SK-N-SH treated with all-trans-retinoic acid at 6 μM for 48 hours (cell line): Measurements from ENCODE around the gene ACOXL.

Source experiments
- ATAC-seq: fragments of 200-7000 bp; cut with Tn5 transposase; 3 replicates; pipeline ENCODE4 v1.9.1; 2020; ENCODE audit warnings: mild to moderate bottlenecking, moderate library complexity
- ARNTL ChIP-seq: fragments of 450-650 bp; formaldehyde crosslinking; IDR thresholded peaks from 2 replicates; pipeline ENCODE4 v1.5.0; 2020; ENCODE audit warnings: low read depth, mild to moderate bottlenecking, moderate library complexity, borderline replicate concordance
- BACH2 ChIP-seq: fragments of 250-450 bp; sonication (Bioruptor Pico); IDR thresholded peaks from 2 replicates; pipeline ENCODE4 v1.9.0; 2021; ENCODE audit warnings: mild to moderate bottlenecking, borderline replicate concordance
- CSDC2 ChIP-seq: fragments of 250-450 bp; sonication (Bioruptor Pico); IDR thresholded peaks from 2 replicates; pipeline ENCODE4 v1.5.0; 2020; ENCODE audit warnings: mild to moderate bottlenecking, moderate library complexity
- ESRRG ChIP-seq: fragments of 250-450 bp; sonication (Bioruptor Pico); IDR thresholded peaks from 2 replicates; pipeline ENCODE4 v1.6.1; 2021; ENCODE audit warnings: mild to moderate bottlenecking
- GLIS3 ChIP-seq: fragments of 250-450 bp; sonication (Bioruptor Pico); IDR thresholded peaks from 2 replicates; pipeline ENCODE4 v1.5.0; 2020; ENCODE audit warnings: mild to moderate bottlenecking, moderate library complexity
- OSR1 ChIP-seq: fragments of 250-450 bp; sonication (Bioruptor Pico); IDR thresholded peaks from 2 replicates; pipeline ENCODE4 v1.8.0; 2022; ENCODE audit warnings: moderate library complexity, mild to moderate bottlenecking, inconsistent platforms
- PPARA ChIP-seq: fragments of 250-450 bp; sonication (Bioruptor Pico); IDR thresholded peaks from 2 replicates; pipeline ENCODE4 v1.5.0; 2020; ENCODE audit warnings: mild to moderate bottlenecking, borderline replicate concordance
- RARB ChIP-seq: fragments of 250-450 bp; sonication (Bioruptor Pico); IDR thresholded peaks from 2 replicates; pipeline ENCODE4 v1.8.0; 2021; ENCODE audit warnings: mild to moderate bottlenecking, moderate library complexity
- SNAI2 ChIP-seq: fragments of 250-450 bp; sonication (Bioruptor Pico); IDR thresholded peaks from 2 replicates; pipeline ENCODE4 v1.5.0; 2020; ENCODE audit warnings: mild to moderate bottlenecking, moderate library complexity
- TCF4 ChIP-seq: fragments of 250-450 bp; sonication (Bioruptor Pico); IDR thresholded peaks from 2 replicates; pipeline ENCODE4 v1.8.0; 2021; ENCODE audit warnings: mild to moderate bottlenecking, moderate library complexity, borderline replicate concordance
- TOX ChIP-seq: fragments of 250-450 bp; sonication (Bioruptor Pico); IDR thresholded peaks from 2 replicates; pipeline ENCODE4 v1.8.0; 2021; ENCODE audit warnings: mild to moderate bottlenecking, moderate library complexity, borderline replicate concordance
- ZC3H10 ChIP-seq: fragments of 250-450 bp; sonication (Bioruptor Pico); IDR thresholded peaks from 2 replicates; pipeline ENCODE4 v1.5.1; 2021; ENCODE audit warnings: mild to moderate bottlenecking, moderate library complexity
- ZFP30 ChIP-seq: fragments of 450-650 bp; formaldehyde crosslinking; IDR thresholded peaks from 2 replicates; pipeline ENCODE4 v1.5.0; 2022; ENCODE audit warnings: mild to moderate bottlenecking, moderate library complexity
- ZNF565 ChIP-seq: fragments of 450-650 bp; formaldehyde crosslinking; conservative IDR thresholded peaks from 2 replicates; pipeline ENCODE4 v1.5.0; 2020; ENCODE audit warnings: low read depth, mild to moderate bottlenecking, moderate library complexity
- ZNF8 ChIP-seq: fragments of 450-650 bp; formaldehyde crosslinking; IDR thresholded peaks from 2 replicates; pipeline ENCODE4 v1.5.0; 2020; ENCODE audit warnings: mild to moderate bottlenecking, moderate library complexity
- TF ChIP-seq, protein P1 (sequence below): fragments of 250-450 bp; sonication (Bioruptor Pico); IDR thresholded peaks from 2 replicates; pipeline ENCODE4 v1.5.1; 2021; ENCODE audit warnings: mild to moderate bottlenecking, moderate library complexity
- TF ChIP-seq, protein P2 (sequence below): fragments of 250-450 bp; sonication (Bioruptor Pico); IDR thresholded peaks from 2 replicates; pipeline ENCODE4 v1.5.1; 2020; ENCODE audit warnings: low read depth, mild to moderate bottlenecking, moderate library complexity
- TF ChIP-seq, protein P3 (sequence below): fragments of 250-450 bp; sonication (Bioruptor Pico); IDR thresholded peaks from 2 replicates; pipeline ENCODE4 v1.5.0; 2020; ENCODE audit warnings: mild to moderate bottlenecking, moderate library complexity
- TF ChIP-seq, protein P4 (sequence below): fragments of 250-450 bp; sonication (Bioruptor Pico); IDR thresholded peaks from 2 replicates; pipeline ENCODE4 v1.8.0; 2021; ENCODE audit warnings: low read depth, mild to moderate bottlenecking, moderate library complexity, borderline replicate concordance
- TF ChIP-seq, protein P5 (sequence below): fragments of 250-450 bp; sonication (Bioruptor Pico); IDR thresholded peaks from 2 replicates; pipeline ENCODE4 v1.8.0; 2020; ENCODE audit warnings: mild to moderate bottlenecking, moderate library complexity, borderline replicate concordance

The ACOXL gene

DNA sequence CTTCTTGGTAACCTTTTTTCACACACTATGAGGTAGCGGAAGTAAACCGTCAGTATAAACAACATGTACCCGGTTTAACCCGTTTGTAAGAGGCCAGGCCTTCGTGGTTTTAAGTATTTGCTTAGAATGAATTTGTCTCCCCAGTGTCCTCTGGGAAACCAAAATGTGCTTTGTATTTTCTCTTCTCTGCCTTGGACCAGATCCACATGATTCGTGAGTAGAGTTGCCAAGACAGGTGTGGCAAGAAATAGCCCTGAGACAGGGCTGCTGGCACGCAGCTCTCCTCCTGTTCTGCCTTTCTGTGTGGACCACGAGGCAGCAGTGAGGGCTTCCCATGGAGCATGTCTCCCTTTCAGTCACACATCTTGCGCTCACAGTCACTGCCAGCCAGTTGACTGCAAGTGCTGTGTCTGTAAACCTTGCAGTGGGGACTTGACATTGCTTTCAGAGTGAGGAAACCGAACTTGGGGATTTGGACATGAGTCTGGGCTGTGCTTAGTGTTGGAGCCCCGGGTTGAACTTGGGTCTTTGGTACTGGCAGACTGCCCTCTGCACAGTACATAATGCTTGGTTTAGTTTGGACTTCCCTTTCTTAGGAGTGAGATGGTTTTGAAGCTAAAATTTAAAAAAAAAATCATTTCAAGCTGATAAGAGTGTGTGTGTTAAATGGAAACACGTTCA, 407.4 kb downstream of the ACOXL start:
- ATAC-seq = no peak
- no peak for TF ChIP-seq PPARA (CRISPR knock-in tag)
- no peak for TF ChIP-seq ZC3H10 (CRISPR knock-in tag)
- TF ChIP-seq, protein P1, sequence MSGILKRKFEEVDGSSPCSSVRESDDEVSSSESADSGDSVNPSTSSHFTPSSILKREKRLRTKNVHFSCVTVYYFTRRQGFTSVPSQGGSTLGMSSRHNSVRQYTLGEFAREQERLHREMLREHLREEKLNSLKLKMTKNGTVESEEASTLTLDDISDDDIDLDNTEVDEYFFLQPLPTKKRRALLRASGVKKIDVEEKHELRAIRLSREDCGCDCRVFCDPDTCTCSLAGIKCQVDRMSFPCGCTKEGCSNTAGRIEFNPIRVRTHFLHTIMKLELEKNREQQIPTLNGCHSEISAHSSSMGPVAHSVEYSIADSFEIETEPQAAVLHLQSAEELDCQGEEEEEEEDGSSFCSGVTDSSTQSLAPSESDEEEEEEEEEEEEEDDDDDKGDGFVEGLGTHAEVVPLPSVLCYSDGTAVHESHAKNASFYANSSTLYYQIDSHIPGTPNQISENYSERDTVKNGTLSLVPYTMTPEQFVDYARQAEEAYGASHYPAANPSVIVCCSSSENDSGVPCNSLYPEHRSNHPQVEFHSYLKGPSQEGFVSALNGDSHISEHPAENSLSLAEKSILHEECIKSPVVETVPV (CRISPR knock-in tag) = no peak
- TF ChIP-seq RARB (CRISPR knock-in tag) = no peak
- no peak for TF ChIP-seq GLIS3 (CRISPR knock-in tag)
- TF ChIP-seq, protein P2, sequence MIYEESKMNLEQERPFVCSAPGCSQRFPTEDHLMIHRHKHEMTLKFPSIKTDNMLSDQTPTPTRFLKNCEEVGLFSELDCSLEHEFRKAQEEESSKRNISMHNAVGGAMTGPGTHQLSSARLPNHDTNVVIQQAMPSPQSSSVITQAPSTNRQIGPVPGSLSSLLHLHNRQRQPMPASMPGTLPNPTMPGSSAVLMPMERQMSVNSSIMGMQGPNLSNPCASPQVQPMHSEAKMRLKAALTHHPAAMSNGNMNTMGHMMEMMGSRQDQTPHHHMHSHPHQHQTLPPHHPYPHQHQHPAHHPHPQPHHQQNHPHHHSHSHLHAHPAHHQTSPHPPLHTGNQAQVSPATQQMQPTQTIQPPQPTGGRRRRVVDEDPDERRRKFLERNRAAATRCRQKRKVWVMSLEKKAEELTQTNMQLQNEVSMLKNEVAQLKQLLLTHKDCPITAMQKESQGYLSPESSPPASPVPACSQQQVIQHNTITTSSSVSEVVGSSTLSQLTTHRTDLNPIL = no peak
- TF ChIP-seq TOX (CRISPR knock-in tag) = no peak
- no peak for TF ChIP-seq ZNF8 (CRISPR knock-in tag)
- TF ChIP-seq TCF4 (CRISPR knock-in tag) = no peak
- TF ChIP-seq ZNF565 (CRISPR knock-in tag) = no peak
- no peak for TF ChIP-seq ARNTL (CRISPR knock-in tag)
- no peak for TF ChIP-seq CSDC2 (CRISPR knock-in tag)
- TF ChIP-seq, all 23 proteins: peak for 0

DNA sequence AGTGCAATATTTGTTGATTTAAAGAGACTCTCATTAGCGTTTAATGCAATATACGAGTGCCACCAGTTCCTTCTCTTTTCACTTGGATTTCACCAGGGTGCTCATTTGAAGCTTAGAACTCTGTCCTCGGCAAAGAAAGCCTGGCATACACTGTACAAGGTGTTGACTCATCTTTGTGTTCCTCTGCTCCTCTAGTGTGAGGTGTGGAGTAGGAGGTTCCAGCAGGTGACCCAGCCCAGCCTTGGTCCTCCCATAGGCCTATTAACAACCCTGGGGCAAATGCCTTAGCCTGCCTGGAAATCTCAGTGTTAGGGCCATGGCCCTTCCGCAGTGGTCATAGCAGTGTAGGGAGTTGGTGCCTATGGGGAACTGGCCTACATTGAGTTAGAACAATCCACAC, 408.4 kb downstream of the ACOXL start:
- ATAC-seq = no peak
- TF ChIP-seq ZFP30 (CRISPR knock-in tag) (no peak), ZC3H10 (CRISPR knock-in tag) (no peak)
- TF ChIP-seq, protein P3, sequence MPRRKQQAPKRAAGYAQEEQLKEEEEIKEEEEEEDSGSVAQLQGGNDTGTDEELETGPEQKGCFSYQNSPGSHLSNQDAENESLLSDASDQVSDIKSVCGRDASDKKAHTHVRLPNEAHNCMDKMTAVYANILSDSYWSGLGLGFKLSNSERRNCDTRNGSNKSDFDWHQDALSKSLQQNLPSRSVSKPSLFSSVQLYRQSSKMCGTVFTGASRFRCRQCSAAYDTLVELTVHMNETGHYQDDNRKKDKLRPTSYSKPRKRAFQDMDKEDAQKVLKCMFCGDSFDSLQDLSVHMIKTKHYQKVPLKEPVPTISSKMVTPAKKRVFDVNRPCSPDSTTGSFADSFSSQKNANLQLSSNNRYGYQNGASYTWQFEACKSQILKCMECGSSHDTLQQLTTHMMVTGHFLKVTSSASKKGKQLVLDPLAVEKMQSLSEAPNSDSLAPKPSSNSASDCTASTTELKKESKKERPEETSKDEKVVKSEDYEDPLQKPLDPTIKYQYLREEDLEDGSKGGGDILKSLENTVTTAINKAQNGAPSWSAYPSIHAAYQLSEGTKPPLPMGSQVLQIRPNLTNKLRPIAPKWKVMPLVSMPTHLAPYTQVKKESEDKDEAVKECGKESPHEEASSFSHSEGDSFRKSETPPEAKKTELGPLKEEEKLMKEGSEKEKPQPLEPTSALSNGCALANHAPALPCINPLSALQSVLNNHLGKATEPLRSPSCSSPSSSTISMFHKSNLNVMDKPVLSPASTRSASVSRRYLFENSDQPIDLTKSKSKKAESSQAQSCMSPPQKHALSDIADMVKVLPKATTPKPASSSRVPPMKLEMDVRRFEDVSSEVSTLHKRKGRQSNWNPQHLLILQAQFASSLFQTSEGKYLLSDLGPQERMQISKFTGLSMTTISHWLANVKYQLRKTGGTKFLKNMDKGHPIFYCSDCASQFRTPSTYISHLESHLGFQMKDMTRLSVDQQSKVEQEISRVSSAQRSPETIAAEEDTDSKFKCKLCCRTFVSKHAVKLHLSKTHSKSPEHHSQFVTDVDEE (CRISPR knock-in tag) = no peak
- TF ChIP-seq, protein P1 (CRISPR knock-in tag) = no peak
- TF ChIP-seq, protein P4, sequence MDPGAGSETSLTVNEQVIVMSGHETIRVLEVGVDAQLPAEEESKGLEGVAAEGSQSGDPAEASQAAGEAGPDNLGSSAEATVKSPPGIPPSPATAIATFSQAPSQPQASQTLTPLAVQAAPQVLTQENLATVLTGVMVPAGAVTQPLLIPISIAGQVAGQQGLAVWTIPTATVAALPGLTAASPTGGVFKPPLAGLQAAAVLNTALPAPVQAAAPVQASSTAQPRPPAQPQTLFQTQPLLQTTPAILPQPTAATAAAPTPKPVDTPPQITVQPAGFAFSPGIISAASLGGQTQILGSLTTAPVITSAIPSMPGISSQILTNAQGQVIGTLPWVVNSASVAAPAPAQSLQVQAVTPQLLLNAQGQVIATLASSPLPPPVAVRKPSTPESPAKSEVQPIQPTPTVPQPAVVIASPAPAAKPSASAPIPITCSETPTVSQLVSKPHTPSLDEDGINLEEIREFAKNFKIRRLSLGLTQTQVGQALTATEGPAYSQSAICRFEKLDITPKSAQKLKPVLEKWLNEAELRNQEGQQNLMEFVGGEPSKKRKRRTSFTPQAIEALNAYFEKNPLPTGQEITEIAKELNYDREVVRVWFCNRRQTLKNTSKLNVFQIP = no peak

DNA sequence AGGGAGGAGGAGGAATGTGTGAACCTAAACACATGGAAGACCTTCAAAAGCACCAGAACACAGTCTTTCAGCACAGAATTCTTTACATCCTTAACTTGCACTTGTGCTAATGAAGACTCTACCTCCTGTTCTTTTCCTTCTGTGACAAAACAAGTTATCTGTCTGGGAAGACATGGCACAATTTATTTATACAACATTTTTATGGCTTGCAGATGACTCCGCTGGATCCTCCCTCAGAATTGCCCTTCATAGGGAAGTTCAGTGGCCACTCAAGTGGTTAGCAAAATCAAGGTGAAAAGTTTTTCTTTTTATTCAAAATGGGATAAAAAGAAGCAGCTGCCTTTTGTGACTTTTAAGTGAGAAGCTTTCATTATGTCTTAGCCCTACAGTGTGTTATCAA, 409.7 kb downstream of the ACOXL start:
- ATAC-seq = no peak
- TF ChIP-seq, protein P1 (CRISPR knock-in tag) = no peak
- TF ChIP-seq OSR1 (CRISPR knock-in tag) (no peak), ESRRG (CRISPR knock-in tag) (no peak), SNAI2 (CRISPR knock-in tag) (no peak), ZFP30 (CRISPR knock-in tag) (no peak), TOX (CRISPR knock-in tag) (no peak), ZNF8 (CRISPR knock-in tag) (no peak), BACH2 (CRISPR knock-in tag) (no peak)
- TF ChIP-seq, protein P3 (CRISPR knock-in tag) = no peak
- TF ChIP-seq, protein P5, sequence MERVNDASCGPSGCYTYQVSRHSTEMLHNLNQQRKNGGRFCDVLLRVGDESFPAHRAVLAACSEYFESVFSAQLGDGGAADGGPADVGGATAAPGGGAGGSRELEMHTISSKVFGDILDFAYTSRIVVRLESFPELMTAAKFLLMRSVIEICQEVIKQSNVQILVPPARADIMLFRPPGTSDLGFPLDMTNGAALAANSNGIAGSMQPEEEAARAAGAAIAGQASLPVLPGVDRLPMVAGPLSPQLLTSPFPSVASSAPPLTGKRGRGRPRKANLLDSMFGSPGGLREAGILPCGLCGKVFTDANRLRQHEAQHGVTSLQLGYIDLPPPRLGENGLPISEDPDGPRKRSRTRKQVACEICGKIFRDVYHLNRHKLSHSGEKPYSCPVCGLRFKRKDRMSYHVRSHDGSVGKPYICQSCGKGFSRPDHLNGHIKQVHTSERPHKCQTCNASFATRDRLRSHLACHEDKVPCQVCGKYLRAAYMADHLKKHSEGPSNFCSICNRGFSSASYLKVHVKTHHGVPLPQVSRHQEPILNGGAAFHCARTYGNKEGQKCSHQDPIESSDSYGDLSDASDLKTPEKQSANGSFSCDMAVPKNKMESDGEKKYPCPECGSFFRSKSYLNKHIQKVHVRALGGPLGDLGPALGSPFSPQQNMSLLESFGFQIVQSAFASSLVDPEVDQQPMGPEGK (CRISPR knock-in tag) = no peak
- TF ChIP-seq, all 23 proteins: peak for 0
